GM19328 (cell line): Measurements from ENCODE around the gene CKM.

Experiments used
- ATAC-seq: cut with Tn5 transposase; IDR thresholded peaks from one replicate; pipeline ENCODE4 v1.9.1; 2021; ENCODE audit warnings: mild to moderate bottlenecking, moderate library complexity; ENCODE audit not compliant: unreplicated experiment

The CKM gene

DNA sequence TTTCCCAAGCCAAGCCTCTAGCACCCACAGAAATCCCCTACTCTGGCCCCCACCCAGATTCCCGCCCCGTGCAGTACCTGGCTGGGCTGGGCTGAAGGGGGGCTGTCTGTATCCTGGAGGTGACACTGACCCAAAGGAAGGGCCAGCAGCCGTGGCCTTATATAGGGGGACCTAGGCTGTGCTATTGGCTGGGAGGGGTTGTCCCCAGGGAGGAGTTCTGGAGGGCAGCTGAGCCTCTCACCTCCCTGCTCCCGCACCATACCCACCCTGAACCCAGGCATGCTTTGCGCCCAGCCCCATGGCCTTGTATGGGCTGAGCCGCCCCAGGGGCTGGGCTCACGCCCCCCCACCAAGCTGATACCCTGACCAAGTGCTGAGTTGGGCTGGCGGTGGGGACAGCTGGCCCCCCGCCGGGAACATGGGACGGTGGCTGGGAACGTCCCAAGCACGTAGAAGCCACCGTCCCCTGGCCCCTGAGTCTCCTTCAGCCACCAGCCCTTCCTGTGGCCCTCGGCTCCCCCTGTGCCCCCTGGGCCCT lies at the start of gene CKM:
Gene CKM, minus strand, starts transcription at position 132 of the 538 bp plus-strand sequence. CDS start 3,162 bp downstream, outside the sequence.
- ATAC-seq: no peak

DNA sequence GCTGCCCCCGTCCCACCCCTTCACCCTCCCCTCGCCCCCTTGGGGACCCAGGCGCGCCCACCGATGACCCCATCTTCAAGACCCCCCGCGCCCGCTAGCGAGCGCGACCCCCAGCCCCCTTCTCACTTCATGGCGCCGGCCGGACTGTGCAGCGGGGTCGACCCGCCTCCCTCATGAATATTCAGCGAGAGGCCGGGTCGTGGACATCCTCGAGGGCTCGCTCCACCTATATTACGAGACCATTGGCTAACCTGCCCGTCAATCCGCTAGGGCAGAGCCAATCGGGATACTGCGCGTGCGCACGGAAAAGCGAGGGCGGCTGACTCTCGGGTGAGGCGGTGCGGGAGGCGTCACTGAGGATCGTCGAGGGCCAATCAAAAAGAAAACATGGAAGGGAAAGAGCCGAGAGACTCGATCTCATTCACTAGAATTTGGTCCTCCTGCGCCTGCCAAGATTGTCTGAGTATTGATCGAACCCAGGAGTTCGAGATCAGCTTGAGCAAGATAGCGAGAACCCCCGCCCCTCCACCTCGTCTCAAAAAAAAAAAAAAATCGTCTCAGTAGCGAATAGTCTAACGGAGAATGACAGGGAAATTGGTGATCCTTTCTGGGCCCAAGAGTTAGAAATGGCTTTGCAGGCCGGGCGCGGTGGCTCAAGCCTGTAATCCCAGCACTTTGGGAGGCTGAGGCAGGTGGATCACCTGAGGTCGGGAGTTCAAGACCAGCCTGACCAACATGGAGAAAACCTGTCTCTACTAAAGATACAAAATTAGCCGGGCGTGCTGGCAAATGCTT lies 47.9 kb upstream of the CKM start, which contains the start of gene ERCC2:
Gene ERCC2, minus strand, starts transcription at position 164 of the 795 bp plus-strand sequence. Its CDS starts 33 bp downstream, at position 131.
- ATAC-seq: peak; percentile 95

DNA sequence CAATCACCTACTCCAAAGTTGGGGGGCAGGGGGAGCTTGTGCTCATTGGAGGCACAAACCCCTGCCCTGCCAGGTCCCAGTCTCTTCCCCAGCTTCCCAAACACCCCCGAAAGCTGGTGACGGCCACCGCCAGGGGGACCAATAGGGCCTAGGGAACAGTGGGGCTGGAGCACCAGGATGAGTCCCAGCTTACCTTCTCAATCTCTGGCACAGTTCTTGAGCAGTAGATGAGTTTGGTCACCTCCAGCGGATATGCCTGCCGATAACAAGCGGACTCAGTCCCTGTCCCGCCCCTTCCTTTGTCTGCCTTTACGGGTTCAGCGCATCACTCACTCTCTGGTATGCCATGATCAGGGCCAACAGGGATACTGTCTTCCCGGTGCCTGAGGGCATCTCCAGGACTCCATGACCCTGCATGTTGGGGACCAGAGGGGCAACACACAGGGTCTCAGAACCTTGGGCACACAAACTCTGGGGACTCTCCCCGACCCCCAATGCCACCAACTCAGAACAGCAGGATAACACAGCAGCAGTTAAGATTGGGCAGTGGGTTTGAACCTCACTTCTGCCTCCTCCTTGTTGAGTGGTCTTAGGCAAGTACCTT lies 46.2 kb upstream of the CKM start:
- no peak for ATAC-seq

DNA sequence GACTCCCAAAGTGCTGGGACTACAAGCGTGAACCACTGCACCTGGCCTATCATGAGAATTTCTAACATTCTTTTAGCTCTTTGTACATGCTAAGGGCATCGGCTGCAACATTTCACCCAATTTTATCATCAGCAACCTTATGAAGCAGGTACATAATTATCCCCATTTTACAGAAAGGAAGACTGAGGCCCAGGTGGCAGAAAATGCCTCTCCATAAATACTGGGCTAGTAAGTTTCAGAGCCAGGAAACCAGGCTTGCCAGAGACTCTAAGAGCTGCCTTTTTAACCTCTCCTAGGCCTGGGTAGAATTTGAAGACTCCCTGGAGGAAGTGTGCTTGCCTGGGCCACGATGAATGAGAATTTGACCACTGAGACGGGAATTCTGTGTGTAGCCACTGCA lies 45.5 kb upstream of the CKM start:
- ATAC-seq: no peak

DNA sequence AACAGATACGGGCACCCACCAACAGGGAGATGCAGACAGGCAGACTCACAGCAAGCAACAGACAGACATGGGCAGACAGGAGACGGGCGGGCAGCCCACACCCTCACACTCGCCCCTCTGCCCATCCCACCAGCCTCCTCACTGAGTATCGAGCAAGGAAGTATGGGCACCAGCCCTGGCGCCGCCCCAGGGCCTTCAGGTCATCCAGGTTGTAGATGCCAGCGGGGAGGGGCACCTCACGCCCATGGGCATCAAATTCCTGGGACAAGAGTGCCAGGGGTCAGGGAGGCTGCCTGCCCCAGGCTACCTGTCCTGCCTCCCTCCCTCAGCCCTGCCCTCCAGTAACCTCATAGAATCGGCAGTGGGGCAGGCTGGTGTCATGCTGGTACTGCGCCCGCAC lies 42.0 kb upstream of the CKM start:
- ATAC-seq: no peak

DNA sequence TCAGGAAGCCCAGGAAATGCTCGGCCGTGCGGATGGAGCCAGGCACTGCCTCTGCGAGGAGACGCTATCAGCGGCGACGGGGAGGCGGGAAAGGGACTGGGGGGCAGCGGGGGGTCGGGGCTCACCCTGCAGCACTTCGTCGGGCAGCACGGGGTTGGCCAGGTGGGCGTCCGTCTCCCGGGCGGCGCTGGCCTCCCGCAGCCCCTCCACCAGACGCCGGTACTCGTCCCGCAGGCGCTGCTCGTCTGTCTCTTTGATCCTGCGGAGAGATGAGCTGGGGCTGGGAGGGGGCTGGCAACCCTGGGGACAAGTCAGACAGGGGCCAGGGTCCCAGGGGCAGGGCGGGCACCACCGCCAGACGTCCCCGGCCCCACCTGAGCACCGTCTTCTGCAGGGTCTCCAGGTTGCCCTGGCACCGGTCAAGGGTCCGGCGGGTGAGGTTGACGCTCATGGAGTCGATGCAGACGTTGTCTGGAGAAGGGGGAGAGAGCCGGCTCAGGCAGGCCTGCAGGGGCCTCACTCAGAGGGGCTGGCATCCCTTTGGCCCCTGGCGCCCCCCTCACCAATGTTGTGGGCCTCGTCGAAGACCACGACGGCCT lies 41.3 kb upstream of the CKM start:
- ATAC-seq: no peak

DNA sequence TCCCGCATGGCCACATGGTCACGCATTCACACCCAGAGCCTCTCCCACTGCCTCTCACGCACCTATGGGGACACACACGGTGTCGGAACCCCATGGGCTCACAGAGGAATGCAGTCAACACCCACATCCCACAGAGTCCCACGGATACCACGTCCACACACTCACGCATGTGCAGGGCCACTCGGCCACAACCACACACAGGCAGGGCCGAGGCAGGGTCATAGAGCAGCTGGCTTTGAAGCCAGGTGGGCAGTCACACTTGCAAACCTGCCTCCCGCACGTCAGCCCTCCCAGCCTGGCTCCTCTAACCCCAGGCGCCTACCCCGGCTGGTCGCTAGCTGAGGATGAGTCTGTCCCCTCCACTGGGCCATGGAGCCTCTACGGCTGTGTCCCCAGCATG lies 39.6 kb upstream of the CKM start:
- no peak for ATAC-seq

DNA sequence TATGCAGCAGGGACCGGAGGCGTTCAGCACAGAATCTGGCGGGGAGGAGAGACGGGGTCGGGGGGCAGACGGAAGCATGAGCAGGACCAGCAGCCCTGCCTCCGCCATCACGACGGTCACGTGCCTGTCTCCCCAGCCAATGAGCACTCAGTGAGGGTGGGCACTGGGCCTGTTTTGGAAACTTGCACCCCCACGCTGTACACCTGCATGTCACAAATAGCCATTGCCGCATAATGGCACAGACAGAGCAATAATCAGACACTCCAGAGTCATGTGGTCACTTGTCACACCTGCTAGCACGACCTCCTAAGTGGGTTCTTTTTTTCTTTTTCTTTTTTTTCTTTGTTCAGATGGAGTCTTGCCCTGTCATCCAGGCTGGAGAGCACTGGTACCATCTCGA lies 38.9 kb upstream of the CKM start:
- ATAC-seq: no peak

DNA sequence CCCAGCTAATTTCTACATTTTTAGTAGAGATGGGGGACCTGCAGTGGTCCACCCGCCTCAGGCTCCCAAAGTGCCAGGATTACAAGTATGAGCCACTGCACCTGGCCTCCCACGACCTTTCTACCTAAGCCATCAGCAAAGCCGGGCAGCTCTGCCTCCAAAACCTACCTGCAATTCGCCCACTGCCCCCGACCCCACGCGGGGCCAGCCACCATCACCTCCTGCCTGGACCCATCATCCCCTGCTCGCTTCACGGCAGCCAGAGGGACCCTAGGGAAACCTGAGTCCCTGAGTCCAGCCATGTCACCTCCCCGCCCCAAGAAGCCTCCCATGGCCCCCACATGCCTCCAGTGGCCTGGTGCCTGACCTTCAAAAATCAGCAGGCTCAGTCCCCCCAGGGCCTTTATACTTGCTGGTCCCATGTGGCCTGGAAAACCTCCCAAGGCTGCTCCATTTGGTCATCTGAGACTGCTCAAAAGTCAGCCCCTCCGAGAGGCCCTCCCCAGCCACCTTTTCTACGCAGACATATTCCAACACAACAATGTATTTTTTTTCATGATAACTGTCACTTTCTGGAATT lies 35.6 kb upstream of the CKM start:
- ATAC-seq: no peak

DNA sequence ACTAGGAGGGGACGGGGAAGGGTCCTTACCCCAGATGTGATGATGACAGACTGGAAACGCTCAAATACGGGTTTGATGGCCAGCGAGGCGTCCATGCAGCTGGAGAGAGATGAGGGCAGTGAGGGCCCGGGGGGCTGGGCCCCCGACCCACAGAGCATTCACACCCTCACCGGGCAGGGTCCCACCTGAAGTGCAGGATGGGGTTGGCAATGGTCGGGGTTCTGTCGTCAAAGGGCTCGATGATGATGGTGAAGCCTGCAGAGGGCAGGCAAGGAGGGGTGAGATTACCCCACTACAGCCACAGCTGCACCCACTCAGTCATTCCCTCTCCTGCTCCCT lies 34.7 kb upstream of the CKM start:
- ATAC-seq: no peak

DNA sequence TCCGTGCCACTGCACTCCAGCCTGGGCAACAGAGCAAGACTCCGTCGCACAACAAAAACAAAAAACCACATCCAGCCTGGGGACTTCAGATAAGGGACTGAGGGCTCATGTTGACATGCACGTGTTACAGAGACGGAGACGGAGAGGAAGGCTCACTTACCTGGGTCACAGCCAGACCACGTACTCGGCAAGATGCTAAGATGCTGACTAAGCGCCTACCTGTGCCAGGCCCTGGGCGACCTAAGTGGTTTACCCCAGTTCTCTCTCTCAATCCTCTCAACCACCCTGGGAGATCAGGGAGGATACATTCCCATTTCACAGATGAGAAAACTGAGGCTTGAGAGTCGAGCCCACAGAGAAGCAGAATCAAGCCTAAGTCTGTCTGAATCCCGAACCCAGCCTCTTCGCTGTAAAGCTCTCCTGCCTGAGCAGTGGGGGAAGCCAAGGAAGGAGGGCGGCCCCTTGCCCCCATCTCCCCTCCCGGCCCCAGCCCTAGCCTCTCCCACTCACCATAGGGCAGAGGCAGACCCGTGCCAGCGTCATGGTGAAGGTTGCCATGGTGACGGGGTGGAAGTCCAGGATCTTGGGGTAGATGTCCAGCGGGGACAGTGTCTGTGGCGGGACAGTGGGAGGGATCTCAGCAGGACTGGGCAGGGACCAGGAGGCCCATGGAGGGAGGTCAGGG lies 34.2 kb upstream of the CKM start:
- no peak for ATAC-seq

DNA sequence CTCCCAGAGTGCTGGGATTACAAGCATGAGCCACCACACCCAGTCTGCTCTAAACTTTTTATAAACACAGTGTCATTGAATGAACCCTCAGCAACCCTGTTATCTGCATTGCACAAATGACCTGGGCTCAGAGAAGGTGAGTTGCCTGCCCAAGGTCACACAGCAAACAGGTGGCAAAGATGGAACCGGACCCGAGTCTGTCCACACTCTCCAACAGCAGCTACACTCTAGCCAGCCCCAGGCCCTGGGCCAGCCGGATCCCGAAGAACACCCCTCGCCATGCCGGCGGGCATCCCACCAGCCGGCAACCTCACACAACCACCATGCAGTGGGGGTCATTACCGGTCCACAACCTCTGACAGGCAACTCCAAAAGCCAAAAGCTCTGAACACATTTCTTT lies 33.2 kb upstream of the CKM start:
- no peak for ATAC-seq

DNA sequence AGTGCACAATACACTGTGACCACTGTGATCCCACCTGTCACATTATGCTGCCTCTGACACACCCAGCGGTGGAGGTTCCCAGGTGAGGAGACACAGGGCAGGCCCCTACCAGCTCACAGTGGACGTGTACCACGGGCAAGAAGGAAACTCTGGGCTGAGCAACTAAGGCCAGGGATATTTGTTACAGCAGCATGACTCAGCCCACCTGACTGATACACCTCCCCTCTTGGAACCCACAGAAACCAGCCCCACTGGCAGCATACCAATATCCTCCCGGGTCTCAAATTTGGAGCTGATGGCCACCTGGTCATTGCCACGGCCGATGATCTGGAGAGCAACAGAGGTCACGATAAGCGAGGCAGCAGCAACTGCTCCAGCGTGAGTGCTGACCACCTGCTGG lies 32.7 kb upstream of the CKM start:
- no peak for ATAC-seq

DNA sequence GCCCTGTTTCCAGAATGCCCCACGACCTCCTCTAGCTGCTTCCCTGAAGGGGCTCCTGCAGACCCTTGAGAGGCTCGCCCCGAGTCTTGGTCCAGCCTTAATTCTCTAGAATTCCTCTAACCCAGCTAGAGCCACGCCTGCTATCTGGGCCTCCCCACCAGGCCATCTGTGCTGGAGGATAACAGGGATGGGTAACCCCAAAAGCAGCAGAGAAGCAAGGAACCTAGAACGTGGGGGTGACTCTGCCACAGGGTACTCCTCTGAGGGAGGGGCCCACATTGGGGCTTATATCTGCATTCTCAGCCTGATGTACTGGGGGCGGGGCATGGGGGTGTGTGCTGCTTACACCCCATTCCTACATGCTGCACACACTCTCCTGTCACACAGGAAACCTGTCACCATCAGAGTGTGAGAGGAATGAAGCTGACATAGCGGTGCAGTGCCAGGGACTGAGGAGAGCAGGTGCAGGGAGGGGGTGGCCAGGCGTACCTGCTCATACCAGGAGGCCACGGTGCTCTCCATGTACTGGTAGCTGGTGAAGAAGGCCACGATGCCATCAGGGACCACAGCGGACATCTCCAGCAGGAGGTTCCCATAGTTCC lies 31.7 kb upstream of the CKM start:
- no peak for ATAC-seq

DNA sequence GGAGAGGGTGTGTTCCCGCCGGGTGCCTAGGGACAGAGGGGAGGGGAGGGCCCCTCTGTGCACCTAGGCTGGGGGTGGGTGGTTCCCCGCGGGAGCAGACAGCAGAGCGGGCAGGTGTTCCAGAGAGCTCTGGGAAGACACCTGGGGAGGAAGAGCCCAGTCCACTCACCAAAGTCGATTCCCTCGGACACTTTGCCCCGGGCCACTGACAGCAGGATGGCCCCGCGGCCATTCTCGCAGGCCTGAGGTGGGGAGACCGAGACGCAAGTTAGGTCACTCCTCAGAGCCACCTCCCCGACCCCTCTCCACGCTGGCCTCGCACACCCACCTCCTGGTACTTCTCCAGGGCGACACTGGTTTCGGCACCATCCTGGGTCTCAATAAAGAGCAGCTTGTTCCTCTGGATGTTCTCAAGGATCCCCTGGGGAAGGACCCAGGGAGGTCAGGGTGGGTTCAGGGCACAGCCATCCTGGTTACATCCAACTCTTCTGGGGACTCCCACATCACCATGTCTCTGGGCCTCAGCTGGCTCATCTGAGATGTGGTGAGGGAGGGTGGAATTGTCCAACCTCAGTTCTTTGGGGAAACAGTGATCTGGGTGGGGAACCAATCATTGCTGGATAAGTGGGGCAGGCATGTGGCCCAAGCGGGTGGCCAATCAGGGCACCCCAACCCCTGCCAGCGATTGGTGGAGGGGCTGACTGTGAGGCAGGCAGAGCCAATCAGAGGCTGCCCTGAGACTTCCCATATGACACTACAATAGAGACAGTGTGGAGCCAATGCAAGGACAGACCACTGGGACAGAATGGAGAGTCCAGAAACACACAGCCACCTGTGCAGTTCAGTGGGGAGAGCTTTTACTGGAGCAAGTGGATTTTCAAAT lies 30.5 kb upstream of the CKM start:
- no peak for ATAC-seq

DNA sequence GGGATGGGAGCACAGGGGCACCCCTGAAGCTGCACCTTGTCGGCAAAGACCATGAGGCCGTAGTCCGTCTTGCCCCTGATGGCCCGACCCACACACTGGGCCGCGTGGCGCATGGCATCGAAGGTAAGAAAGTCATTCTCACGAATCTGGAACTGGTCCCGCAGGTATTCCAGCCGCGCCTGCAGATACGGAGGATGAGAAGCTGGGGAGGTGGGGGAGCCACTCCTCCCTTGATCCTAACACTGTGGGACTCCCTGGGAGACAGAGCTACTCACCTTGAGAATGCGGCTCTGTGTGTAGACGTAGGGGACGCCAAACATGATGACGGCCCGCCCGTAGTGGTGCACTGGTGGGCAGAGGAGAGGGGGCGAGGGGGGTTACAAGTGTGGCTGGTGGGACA lies 29.8 kb upstream of the CKM start:
- no peak for ATAC-seq

DNA sequence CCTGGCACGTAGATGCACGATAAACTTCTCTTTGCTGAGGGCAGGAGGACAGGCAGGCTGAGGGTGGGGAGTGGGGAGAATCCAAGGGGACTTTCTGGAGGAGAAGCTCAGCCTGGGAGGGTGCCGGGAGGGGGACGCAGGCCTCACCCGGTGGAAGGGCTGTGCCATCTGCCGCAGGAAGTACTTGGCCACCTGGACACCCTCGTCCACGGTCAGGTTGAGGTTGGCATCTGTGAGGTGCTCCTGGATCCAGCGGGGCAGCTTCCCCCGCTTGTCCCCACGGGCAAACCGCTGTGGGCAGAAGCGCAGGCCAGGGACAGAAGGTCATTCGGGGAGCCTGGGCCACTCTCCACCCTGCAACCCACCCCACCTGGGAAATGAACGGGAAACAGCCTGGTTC lies 29.4 kb upstream of the CKM start:
- no peak for ATAC-seq

DNA sequence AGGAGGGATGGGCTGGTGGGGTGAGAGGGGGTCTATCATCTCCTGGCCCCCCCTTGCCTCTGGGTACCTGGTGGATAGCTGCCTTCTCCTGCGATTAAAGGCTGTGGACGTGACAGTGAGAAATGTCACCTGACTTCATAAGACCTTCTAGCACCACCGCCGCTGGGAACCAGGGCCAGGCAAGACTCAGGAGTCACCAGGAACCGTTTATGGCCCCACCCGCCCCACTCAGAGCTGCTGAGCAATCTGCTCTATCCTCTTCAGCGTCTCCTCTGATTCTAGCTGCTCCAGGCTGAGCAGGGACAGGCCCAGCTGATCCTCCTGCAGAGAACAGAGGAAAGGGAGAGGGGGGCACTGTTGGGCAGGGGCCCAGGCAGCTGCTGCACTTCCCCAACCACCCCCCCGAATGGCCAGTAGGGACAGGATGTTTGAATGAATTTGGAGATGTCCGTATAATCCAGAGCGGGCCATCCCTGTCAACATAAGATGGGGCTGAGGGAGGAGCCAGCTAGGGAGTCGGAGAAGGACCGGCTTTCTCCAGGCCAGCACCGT lies 28.8 kb upstream of the CKM start:
- no peak for ATAC-seq

DNA sequence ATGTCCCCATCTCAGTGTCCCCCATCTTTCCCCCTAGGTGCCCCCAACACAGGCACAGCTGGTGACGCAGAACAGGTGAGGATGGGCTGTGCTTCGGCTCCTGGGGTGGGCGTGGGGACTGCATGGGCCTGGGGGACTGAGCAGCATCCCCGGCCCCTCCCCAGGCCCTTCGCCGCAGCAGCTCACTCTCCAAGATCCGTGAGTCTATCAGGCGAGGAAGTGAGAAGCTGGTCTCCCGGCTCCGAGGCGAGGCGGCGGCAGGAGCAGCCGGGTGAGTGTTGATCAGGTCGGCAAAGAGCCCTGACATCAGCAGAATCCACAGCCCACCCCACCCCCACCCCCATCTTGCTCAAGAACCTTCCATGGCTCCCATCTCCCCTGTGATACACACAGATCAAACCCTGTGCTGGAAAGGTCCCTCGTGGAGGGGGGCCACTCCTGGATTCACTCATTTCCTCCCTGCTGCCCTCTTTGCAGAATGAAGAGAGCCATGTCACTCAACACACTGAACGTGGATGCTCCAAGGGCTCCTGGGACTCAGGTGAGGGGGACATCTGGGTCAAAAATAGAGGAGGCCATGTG lies 27.9 kb upstream of the CKM start:
- no peak for ATAC-seq
